WTC11 (cell line): ENCODE results near the gene AMMECR1L. TPM values are rescaled to one million over a fixed set of nuclear protein-coding genes. Genes with fewer than 3 reads are reported as not detected.

Experiments used
- ATAC-seq: fragments of 200-7000 bp; cut with Tn5 transposase; 2 replicates; pipeline ENCODE4 v1.10.0; 2021; ENCODE audit warnings: mild to moderate bottlenecking, moderate library complexity
- CTCF ChIA-PET: fragments of 300-600 bp; sonication (Branson Sonifier 250); formaldehyde crosslinking; loops from one replicate; lab custom pipeline; 2021; ENCODE audit warnings: antibody characterized with exemption; lab: Charles Lee
- POLR2A ChIA-PET: fragments of 350-600 bp; sonication (Branson Sonifier 250); formaldehyde crosslinking; loops from one replicate; lab custom pipeline; 2021; ENCODE audit warnings: antibody characterized with exemption; lab: Charles Lee
- DNase-seq: peaks from one replicate; pipeline ENCODE4 v3.0.0; 2021; ENCODE audit warnings: low spot score
- H3K27ac Mint-ChIP-seq: 2 replicates; pipeline ENCODE4 v1.8.0; 2021; ENCODE audit warnings: mixed read lengths
- H3K27me3 Mint-ChIP-seq: 2 replicates; pipeline ENCODE4 v1.8.0; 2021; ENCODE audit warnings: low read depth, mild to moderate bottlenecking, moderate library complexity, mixed read lengths
- H3K36me3 Mint-ChIP-seq: 2 replicates; pipeline ENCODE4 v1.8.0; 2021; ENCODE audit warnings: mixed read lengths
- H3K4me1 Mint-ChIP-seq: 2 replicates; pipeline ENCODE4 v1.8.0; 2022; ENCODE audit warnings: mixed read lengths
- H3K4me3 Mint-ChIP-seq: 2 replicates; pipeline ENCODE4 v1.8.0; 2021; ENCODE audit warnings: mild to moderate bottlenecking, moderate library complexity, mixed read lengths
- H3K9me3 Mint-ChIP-seq: 2 replicates; pipeline ENCODE4 v1.8.0; 2021; ENCODE audit warnings: mixed read lengths
- CREM ChIP-seq: sonication (generic); formaldehyde crosslinking; IDR thresholded peaks from 2 replicates; pipeline ENCODE4 v1.8.1; 2022; ENCODE audit warnings: mild to moderate bottlenecking, missing genetic modification reagents, moderate library complexity
- HMGA2 ChIP-seq: fragments of 250-450 bp; sonication (Bioruptor Pico); IDR thresholded peaks from 2 replicates; pipeline ENCODE4 v1.4.0; 2021; ENCODE audit warnings: mild to moderate bottlenecking, moderate library complexity
- JAZF1 ChIP-seq: fragments of 250-450 bp; sonication (Bioruptor Pico); IDR thresholded peaks from 2 replicates; pipeline ENCODE4 v1.9.0; 2021; ENCODE audit warnings: moderate library complexity, mild to moderate bottlenecking, inconsistent platforms
- JUN ChIP-seq: sonication (generic); formaldehyde crosslinking; IDR thresholded peaks from 2 replicates; pipeline ENCODE4 v1.8.0; 2023; ENCODE audit warnings: mild to moderate bottlenecking, missing genetic modification reagents
- KAT7 ChIP-seq: sonication (generic); formaldehyde crosslinking; IDR thresholded peaks from 2 replicates; pipeline ENCODE4 v1.8.1; 2023; ENCODE audit warnings: missing genetic modification reagents, mild to moderate bottlenecking, borderline replicate concordance
- MYBL2 ChIP-seq: sonication (generic); formaldehyde crosslinking; IDR thresholded peaks from 2 replicates; pipeline ENCODE4 v1.8.1; 2023; ENCODE audit warnings: mild to moderate bottlenecking, moderate library complexity, missing genetic modification reagents
- NFYB ChIP-seq: sonication (generic); formaldehyde crosslinking; conservative IDR thresholded peaks from 2 replicates; pipeline ENCODE4 v1.8.0; 2022; ENCODE audit warnings: low read depth, missing genetic modification reagents
- SP1 ChIP-seq: sonication (generic); formaldehyde crosslinking; conservative IDR thresholded peaks from 2 replicates; pipeline ENCODE4 v1.8.1; 2022; ENCODE audit warnings: missing genetic modification reagents
- TP53 ChIP-seq: sonication (generic); formaldehyde crosslinking; IDR thresholded peaks from 2 replicates; pipeline ENCODE4 v1.8.1; 2023; ENCODE audit warnings: mild to moderate bottlenecking, missing genetic modification reagents
- ZNF138 ChIP-seq: sonication (generic); formaldehyde crosslinking; conservative IDR thresholded peaks from 2 replicates; pipeline ENCODE4 v1.8.1; 2022; ENCODE audit warnings: mild to moderate bottlenecking, moderate library complexity, missing genetic modification reagents
- total RNA-seq: library from RNA; stranded (reverse); gene quantifications from 3 replicates; pipeline ENCODE4 v1.2.3, GENCODE V29; 2021
- TF ChIP-seq, protein P1 (sequence below): sonication (generic); formaldehyde crosslinking; IDR thresholded peaks from 2 replicates; pipeline ENCODE4 v1.8.1; 2023; ENCODE audit warnings: mild to moderate bottlenecking, missing genetic modification reagents, borderline replicate concordance
- TF ChIP-seq, protein P2 (sequence below): fragments of 250-450 bp; sonication (Bioruptor Pico); IDR thresholded peaks from 2 replicates; pipeline ENCODE4 v1.8.0; 2021; ENCODE audit warnings: mild to moderate bottlenecking
- TF ChIP-seq, protein P3 (sequence below): fragments of 200-600 bp; IDR thresholded peaks from 2 replicates; pipeline ENCODE4 v1.8.0; 2022; ENCODE audit warnings: antibody characterized with exemption
- TF ChIP-seq, protein P4 (sequence below): sonication (generic); formaldehyde crosslinking; IDR thresholded peaks from 2 replicates; pipeline ENCODE4 v1.8.1; 2023; ENCODE audit warnings: mild to moderate bottlenecking, missing genetic modification reagents, moderate library complexity
- TF ChIP-seq, protein P5 (sequence below): sonication (generic); formaldehyde crosslinking; IDR thresholded peaks from 2 replicates; pipeline ENCODE4 v1.8.1; 2023; ENCODE audit warnings: mild to moderate bottlenecking, missing genetic modification reagents
- TF ChIP-seq, protein P6 (sequence below): sonication (generic); formaldehyde crosslinking; IDR thresholded peaks from 2 replicates; pipeline ENCODE4 v1.8.1; 2023; ENCODE audit warnings: mild to moderate bottlenecking, moderate library complexity, missing genetic modification reagents
- TF ChIP-seq, protein P7 (sequence below): sonication (generic); formaldehyde crosslinking; IDR thresholded peaks from 2 replicates; pipeline ENCODE4 v1.8.1; 2022; ENCODE audit warnings: low read depth, missing genetic modification reagents, borderline replicate concordance

Gene AMMECR1L
- total RNA-seq, 1 experiment from 2014 or later, result 17.9 TPM

DNA sequence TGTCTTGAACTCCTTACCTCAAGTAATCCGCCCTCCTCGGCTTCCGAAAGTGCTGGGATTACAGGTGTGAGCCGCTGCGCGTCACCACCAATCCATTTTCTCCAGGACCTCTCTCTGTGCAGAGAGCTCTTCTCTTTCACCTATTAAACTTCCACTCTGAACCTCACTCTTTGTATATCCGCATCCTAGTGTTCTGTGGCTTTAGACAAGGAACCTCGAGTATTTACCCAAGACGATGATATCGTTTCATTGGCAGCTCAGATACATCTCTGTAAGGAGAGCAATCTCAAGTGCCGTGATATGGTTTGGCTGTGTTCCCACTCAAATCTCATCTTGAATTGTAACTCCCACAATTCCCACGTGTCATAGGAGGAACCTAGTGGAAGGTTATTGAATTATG, 59.7 kb downstream of the AMMECR1L start:
- ChIA-PET POLR2A (no interaction called here), CTCF (no interaction called here)
- Mint-ChIP-seq H3K4me1 (peaks cover 24% of the 10 kb centered on the region), H3K27ac (no peak overlapping the region), H3K9me3 (peaks cover 63% of the 10 kb centered on the region), H3K4me3 (no peak overlapping the region), H3K27me3 (peaks cover 40% of the 10 kb centered on the region), H3K36me3 (peaks cover 59% of the 10 kb centered on the region)
- ATAC-seq, result no peak
- TF ChIP-seq MYBL2 (CRISPR knock-in tag), result no peak
- TF ChIP-seq TP53 (CRISPR knock-in tag), result no peak
- TF ChIP-seq, protein P1, sequence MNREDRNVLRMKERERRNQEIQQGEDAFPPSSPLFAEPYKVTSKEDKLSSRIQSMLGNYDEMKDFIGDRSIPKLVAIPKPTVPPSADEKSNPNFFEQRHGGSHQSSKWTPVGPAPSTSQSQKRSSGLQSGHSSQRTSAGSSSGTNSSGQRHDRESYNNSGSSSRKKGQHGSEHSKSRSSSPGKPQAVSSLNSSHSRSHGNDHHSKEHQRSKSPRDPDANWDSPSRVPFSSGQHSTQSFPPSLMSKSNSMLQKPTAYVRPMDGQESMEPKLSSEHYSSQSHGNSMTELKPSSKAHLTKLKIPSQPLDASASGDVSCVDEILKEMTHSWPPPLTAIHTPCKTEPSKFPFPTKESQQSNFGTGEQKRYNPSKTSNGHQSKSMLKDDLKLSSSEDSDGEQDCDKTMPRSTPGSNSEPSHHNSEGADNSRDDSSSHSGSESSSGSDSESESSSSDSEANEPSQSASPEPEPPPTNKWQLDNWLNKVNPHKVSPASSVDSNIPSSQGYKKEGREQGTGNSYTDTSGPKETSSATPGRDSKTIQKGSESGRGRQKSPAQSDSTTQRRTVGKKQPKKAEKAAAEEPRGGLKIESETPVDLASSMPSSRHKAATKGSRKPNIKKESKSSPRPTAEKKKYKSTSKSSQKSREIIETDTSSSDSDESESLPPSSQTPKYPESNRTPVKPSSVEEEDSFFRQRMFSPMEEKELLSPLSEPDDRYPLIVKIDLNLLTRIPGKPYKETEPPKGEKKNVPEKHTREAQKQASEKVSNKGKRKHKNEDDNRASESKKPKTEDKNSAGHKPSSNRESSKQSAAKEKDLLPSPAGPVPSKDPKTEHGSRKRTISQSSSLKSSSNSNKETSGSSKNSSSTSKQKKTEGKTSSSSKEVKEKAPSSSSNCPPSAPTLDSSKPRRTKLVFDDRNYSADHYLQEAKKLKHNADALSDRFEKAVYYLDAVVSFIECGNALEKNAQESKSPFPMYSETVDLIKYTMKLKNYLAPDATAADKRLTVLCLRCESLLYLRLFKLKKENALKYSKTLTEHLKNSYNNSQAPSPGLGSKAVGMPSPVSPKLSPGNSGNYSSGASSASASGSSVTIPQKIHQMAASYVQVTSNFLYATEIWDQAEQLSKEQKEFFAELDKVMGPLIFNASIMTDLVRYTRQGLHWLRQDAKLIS (CRISPR knock-in tag), result no peak
- TF ChIP-seq HMGA2, result no peak
- DNase-seq, result no peak

DNA sequence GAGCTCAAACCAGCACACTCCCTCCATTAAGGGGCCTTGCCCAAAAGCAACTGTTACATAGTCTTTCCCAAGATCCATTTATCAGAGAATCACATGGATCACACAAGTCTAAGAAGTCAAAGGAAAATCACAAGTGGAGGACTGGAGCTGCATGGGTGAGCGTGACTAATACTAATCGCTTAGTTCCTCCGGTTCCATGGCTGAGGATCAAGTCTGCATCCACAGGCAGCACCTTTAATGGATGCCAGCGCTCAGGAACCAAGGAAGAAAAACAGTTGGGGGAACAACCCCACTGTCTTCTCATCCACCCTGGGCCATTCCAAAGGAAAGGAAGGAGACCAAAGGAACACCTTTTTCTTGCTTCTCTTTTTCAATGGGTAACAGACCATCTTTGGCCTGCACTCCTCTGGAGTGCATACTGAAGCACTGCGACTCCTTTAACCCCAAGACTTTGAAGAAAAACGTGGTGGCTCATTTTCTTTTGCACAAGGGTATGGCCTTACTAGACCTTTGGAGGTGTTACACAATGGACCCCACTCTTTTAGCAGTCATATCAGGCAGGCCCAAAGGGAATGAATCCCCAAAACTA, 65.6 kb downstream of the AMMECR1L start:
- CTCF ChIA-PET, result interaction anchor here (0.6 kb wide), 1 partner anchor 87 kb away, joined by 3 read pairs; no protein-coding TSS in a partner anchor
- TF ChIP-seq, protein P2, sequence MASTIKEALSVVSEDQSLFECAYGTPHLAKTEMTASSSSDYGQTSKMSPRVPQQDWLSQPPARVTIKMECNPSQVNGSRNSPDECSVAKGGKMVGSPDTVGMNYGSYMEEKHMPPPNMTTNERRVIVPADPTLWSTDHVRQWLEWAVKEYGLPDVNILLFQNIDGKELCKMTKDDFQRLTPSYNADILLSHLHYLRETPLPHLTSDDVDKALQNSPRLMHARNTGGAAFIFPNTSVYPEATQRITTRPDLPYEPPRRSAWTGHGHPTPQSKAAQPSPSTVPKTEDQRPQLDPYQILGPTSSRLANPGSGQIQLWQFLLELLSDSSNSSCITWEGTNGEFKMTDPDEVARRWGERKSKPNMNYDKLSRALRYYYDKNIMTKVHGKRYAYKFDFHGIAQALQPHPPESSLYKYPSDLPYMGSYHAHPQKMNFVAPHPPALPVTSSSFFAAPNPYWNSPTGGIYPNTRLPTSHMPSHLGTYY, result no peak
- TF ChIP-seq CREM (no peak), SP1 (no peak), ZNF138 (CRISPR knock-in tag) (no peak)
- TF ChIP-seq, protein P3, sequence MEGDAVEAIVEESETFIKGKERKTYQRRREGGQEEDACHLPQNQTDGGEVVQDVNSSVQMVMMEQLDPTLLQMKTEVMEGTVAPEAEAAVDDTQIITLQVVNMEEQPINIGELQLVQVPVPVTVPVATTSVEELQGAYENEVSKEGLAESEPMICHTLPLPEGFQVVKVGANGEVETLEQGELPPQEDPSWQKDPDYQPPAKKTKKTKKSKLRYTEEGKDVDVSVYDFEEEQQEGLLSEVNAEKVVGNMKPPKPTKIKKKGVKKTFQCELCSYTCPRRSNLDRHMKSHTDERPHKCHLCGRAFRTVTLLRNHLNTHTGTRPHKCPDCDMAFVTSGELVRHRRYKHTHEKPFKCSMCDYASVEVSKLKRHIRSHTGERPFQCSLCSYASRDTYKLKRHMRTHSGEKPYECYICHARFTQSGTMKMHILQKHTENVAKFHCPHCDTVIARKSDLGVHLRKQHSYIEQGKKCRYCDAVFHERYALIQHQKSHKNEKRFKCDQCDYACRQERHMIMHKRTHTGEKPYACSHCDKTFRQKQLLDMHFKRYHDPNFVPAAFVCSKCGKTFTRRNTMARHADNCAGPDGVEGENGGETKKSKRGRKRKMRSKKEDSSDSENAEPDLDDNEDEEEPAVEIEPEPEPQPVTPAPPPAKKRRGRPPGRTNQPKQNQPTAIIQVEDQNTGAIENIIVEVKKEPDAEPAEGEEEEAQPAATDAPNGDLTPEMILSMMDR, result no peak
- Mint-ChIP-seq H3K4me1 (peaks cover 6% of the 10 kb centered on the region), H3K9me3 (peaks cover 56% of the 10 kb centered on the region), H3K27ac (no peak overlapping the region), H3K27me3 (peaks cover 43% of the 10 kb centered on the region), H3K36me3 (peaks cover 46% of the 10 kb centered on the region), H3K4me3 (no peak overlapping the region)
- DNase-seq, result no peak
- POLR2A ChIA-PET, result no interaction called here
- no peak for ATAC-seq

DNA sequence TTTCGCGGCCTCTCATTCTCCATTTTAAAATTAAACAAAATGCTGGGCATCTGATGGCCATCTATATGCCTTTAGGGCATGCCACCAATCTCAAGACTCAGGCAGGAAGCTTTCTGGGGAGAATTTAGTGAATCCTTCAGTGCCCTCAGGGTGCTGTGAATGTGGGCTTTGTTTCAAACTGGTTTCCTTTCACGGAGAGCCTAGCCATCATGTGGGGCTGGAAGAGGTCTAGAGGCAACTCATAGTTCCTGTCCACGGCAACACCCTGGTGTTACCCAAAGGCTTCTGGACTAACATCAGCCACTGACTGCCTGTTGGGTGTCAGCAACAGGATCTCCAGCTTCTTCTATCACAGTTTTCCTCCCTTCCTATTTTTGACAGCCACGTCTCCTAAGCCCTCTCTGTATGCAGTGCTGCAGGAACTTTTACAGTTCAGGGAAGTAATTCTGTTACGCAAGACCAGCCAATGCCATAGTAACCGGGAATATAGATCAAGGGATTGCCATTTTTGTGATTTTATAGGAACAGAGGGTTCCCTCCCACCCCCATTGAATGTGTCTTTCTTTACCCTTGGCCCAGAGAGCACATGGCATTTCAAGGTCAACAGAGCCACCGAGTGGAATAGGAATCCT, 66.8 kb downstream of the AMMECR1L start:
- Mint-ChIP-seq H3K9me3 (peaks cover 52% of the 10 kb centered on the region), H3K36me3 (peaks cover 42% of the 10 kb centered on the region), H3K4me3 (no peak overlapping the region), H3K4me1 (peaks cover 4% of the 10 kb centered on the region), H3K27me3 (peaks cover 41% of the 10 kb centered on the region), H3K27ac (no peak overlapping the region)
- CTCF ChIA-PET, result no interaction called here
- POLR2A ChIA-PET, result no interaction called here
- ATAC-seq (no peak), DNase-seq (no peak)
- TF ChIP-seq, protein P4, sequence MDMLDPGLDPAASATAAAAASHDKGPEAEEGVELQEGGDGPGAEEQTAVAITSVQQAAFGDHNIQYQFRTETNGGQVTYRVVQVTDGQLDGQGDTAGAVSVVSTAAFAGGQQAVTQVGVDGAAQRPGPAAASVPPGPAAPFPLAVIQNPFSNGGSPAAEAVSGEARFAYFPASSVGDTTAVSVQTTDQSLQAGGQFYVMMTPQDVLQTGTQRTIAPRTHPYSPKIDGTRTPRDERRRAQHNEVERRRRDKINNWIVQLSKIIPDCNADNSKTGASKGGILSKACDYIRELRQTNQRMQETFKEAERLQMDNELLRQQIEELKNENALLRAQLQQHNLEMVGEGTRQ (CRISPR knock-in tag), result no peak
- TF ChIP-seq, protein P5, sequence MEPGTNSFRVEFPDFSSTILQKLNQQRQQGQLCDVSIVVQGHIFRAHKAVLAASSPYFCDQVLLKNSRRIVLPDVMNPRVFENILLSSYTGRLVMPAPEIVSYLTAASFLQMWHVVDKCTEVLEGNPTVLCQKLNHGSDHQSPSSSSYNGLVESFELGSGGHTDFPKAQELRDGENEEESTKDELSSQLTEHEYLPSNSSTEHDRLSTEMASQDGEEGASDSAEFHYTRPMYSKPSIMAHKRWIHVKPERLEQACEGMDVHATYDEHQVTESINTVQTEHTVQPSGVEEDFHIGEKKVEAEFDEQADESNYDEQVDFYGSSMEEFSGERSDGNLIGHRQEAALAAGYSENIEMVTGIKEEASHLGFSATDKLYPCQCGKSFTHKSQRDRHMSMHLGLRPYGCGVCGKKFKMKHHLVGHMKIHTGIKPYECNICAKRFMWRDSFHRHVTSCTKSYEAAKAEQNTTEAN (CRISPR knock-in tag), result no peak
- TF ChIP-seq, protein P6, sequence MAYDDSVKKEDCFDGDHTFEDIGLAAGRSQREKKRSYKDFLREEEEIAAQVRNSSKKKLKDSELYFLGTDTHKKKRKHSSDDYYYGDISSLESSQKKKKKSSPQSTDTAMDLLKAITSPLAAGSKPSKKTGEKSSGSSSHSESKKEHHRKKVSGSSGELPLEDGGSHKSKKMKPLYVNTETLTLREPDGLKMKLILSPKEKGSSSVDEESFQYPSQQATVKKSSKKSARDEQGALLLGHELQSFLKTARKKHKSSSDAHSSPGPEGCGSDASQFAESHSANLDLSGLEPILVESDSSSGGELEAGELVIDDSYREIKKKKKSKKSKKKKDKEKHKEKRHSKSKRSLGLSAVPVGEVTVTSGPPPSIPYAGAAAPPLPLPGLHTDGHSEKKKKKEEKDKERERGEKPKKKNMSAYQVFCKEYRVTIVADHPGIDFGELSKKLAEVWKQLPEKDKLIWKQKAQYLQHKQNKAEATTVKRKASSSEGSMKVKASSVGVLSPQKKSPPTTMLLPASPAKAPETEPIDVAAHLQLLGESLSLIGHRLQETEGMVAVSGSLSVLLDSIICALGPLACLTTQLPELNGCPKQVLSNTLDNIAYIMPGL (CRISPR knock-in tag), result no peak
- TF ChIP-seq, protein P7, sequence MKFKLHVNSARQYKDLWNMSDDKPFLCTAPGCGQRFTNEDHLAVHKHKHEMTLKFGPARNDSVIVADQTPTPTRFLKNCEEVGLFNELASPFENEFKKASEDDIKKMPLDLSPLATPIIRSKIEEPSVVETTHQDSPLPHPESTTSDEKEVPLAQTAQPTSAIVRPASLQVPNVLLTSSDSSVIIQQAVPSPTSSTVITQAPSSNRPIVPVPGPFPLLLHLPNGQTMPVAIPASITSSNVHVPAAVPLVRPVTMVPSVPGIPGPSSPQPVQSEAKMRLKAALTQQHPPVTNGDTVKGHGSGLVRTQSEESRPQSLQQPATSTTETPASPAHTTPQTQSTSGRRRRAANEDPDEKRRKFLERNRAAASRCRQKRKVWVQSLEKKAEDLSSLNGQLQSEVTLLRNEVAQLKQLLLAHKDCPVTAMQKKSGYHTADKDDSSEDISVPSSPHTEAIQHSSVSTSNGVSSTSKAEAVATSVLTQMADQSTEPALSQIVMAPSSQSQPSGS (CRISPR knock-in tag), result no peak
- TF ChIP-seq KAT7 (CRISPR knock-in tag) (no peak), NFYB (CRISPR knock-in tag) (no peak), JAZF1 (CRISPR knock-in tag) (no peak), JUN (CRISPR knock-in tag) (no peak)
